Measurements from ENCODE around the gene NUDT9. TPM values are rescaled to one million over a fixed set of nuclear protein-coding genes. Genes with fewer than 3 reads are reported as not detected.
"Not testable (repeated sequence)": the region's sequence is repeated elsewhere in the genome, so short reads cannot be mapped to it uniquely, and the experiment has no call there.

Gene NUDT9
- total RNA-seq, 2 donors from 2014 or later = 15.5 to 17.2 TPM

GRCh38 chr4:87405211-87405820, 17.1 kb upstream of the NUDT9 start:
- no peak overlapping the region for H3K27ac ChIP-seq
- no peaks in the 10 kb centered on the region for H3K4me1 ChIP-seq (ENCODE audit: control insufficient read depth in 1 of 2, low read depth in 2 of 2)
- no peaks in the 10 kb centered on the region for H3K27me3 ChIP-seq (replicated peaks; ENCODE audit: insufficient read depth)
- H3K36me3 ChIP-seq = no peaks in the 10 kb centered on the region
- TF ChIP-seq CTCF (IDR thresholded peaks at IDR 0.05) = no peak
- H3K4me3 ChIP-seq = no peak overlapping the region
- DNase-seq (ENCODE audit: low spot score) (no peak), ATAC-seq (ENCODE audit: insufficient number of reproducible peaks, low FRiP score, low read depth) (no peak)
- H3K9me3 ChIP-seq = no peaks in the 10 kb centered on the region

- DNase-seq (ENCODE audit: low spot score) (no peak), ATAC-seq (ENCODE audit: insufficient number of reproducible peaks, low FRiP score, low read depth) (no peak)
- H3K27ac ChIP-seq = no peak overlapping the region
- TF ChIP-seq CTCF (IDR thresholded peaks at IDR 0.05) = no peak
- no peaks in the 10 kb centered on the region for H3K27me3 ChIP-seq (replicated peaks; ENCODE audit: insufficient read depth)
- no peaks in the 10 kb centered on the region for H3K36me3 ChIP-seq
- no peaks in the 10 kb centered on the region for H3K9me3 ChIP-seq
- H3K4me1 ChIP-seq (ENCODE audit: control insufficient read depth in 1 of 2, low read depth in 2 of 2) = no peaks in the 10 kb centered on the region
- H3K4me3 ChIP-seq = no peak overlapping the region
Observed at GRCh38 chr4:87406462-87406861, 15.9 kb upstream of the NUDT9 start.

- H3K9me3 ChIP-seq; H3K4me1 ChIP-seq (ENCODE audit: control insufficient read depth in 1 of 2, low read depth in 2 of 2); ATAC-seq (ENCODE audit: insufficient number of reproducible peaks, low FRiP score, low read depth); H3K27ac ChIP-seq; H3K4me3 ChIP-seq; H3K27me3 ChIP-seq (replicated peaks; ENCODE audit: insufficient read depth); H3K36me3 ChIP-seq; DNase-seq (ENCODE audit: low spot score): not testable (repeated sequence)
Observed at GRCh38 chr4:87406902-87407301, 15.5 kb upstream of the NUDT9 start.

GRCh38 chr4:87409420-87409939, 12.9 kb upstream of the NUDT9 start:
- ATAC-seq (ENCODE audit: insufficient number of reproducible peaks, low FRiP score, low read depth) (no peak), DNase-seq (ENCODE audit: low spot score) (no peak)
- Histone ChIP-seq H3K4me1 (ENCODE audit: control insufficient read depth in 1 of 2, low read depth in 2 of 2) (no peaks in the 10 kb centered on the region), H3K36me3 (no peaks in the 10 kb centered on the region), H3K4me3 (no peak overlapping the region), H3K9me3 (no peaks in the 10 kb centered on the region), H3K27ac (no peak overlapping the region), H3K27me3 (replicated peaks; ENCODE audit: insufficient read depth) (no peaks in the 10 kb centered on the region)
- TF ChIP-seq CTCF (IDR thresholded peaks at IDR 0.05) = no peak

- H3K4me1 ChIP-seq (ENCODE audit: control insufficient read depth in 1 of 2, low read depth in 2 of 2) = no peaks in the 10 kb centered on the region
- no peak for TF ChIP-seq CTCF (IDR thresholded peaks at IDR 0.05)
- DNase-seq (ENCODE audit: low spot score) (no peak), ATAC-seq (ENCODE audit: insufficient number of reproducible peaks, low FRiP score, low read depth) (no peak)
- H3K27ac ChIP-seq = no peak overlapping the region
- no peaks in the 10 kb centered on the region for H3K27me3 ChIP-seq (replicated peaks; ENCODE audit: insufficient read depth)
- no peaks in the 10 kb centered on the region for H3K9me3 ChIP-seq
- H3K36me3 ChIP-seq = no peaks in the 10 kb centered on the region
- no peak overlapping the region for H3K4me3 ChIP-seq
Observed at GRCh38 chr4:87410157-87410556, 12.2 kb upstream of the NUDT9 start.

GRCh38 chr4:87410679-87411078, 11.7 kb upstream of the NUDT9 start:
- Histone ChIP-seq H3K36me3 (no peaks in the 10 kb centered on the region), H3K4me3 (no peak overlapping the region), H3K27ac (no peak overlapping the region), H3K27me3 (replicated peaks; ENCODE audit: insufficient read depth) (no peaks in the 10 kb centered on the region), H3K9me3 (no peaks in the 10 kb centered on the region), H3K4me1 (ENCODE audit: control insufficient read depth in 1 of 2, low read depth in 2 of 2) (no peaks in the 10 kb centered on the region)
- no peak for ATAC-seq (ENCODE audit: insufficient number of reproducible peaks, low FRiP score, low read depth)
- DNase-seq (ENCODE audit: low spot score) = no peak
- TF ChIP-seq CTCF (IDR thresholded peaks at IDR 0.05) = no peak
